HFF-Myc (cell line): ENCODE data around the gene DLK1.

Experiments used
- DNase-seq: peaks from one replicate; pipeline ENCODE4 v3.0.0-alpha.2; 2011; ENCODE audit warnings: low read depth; ENCODE audit errors: extremely low read depth
- H3K4me3 ChIP-seq: replicated peaks from 2 replicates; pipeline ENCODE4 v1.5.1; 2011; ENCODE audit warnings: low read depth, mild to moderate bottlenecking, control low read depth, low read length
- TF ChIP-seq, protein P1 (sequence below): IDR thresholded peaks from 2 replicates; pipeline ENCODE4 v1.5.1; 2012; ENCODE audit warnings: mild to moderate bottlenecking, low read depth, low read length, control low read depth; ENCODE audit errors: missing control alignments

Gene DLK1

DNA sequence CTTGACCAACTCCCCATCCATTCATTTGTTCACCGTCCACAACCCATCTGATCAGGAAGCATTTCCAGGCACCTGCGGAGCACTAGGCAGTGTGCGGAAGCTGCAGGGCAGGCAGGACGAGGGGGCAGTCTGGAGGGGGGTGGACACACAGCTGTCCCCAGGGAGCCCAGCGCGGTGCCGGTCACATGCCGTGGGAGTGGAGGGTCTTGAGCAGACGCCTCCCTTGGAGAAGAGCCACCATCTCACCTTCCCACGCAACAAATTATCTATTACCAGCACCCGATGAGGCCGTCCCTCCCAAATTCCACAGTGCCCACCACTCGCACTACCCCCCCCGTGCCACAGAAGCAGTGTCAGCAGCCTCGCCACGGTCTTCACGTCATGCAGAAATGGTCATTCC lies 10.8 kb downstream of the DLK1 start:
- no peak for DNase-seq
- H3K4me3 ChIP-seq = no peak overlapping the region
- TF ChIP-seq, protein P1, sequence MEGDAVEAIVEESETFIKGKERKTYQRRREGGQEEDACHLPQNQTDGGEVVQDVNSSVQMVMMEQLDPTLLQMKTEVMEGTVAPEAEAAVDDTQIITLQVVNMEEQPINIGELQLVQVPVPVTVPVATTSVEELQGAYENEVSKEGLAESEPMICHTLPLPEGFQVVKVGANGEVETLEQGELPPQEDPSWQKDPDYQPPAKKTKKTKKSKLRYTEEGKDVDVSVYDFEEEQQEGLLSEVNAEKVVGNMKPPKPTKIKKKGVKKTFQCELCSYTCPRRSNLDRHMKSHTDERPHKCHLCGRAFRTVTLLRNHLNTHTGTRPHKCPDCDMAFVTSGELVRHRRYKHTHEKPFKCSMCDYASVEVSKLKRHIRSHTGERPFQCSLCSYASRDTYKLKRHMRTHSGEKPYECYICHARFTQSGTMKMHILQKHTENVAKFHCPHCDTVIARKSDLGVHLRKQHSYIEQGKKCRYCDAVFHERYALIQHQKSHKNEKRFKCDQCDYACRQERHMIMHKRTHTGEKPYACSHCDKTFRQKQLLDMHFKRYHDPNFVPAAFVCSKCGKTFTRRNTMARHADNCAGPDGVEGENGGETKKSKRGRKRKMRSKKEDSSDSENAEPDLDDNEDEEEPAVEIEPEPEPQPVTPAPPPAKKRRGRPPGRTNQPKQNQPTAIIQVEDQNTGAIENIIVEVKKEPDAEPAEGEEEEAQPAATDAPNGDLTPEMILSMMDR = no peak

DNA sequence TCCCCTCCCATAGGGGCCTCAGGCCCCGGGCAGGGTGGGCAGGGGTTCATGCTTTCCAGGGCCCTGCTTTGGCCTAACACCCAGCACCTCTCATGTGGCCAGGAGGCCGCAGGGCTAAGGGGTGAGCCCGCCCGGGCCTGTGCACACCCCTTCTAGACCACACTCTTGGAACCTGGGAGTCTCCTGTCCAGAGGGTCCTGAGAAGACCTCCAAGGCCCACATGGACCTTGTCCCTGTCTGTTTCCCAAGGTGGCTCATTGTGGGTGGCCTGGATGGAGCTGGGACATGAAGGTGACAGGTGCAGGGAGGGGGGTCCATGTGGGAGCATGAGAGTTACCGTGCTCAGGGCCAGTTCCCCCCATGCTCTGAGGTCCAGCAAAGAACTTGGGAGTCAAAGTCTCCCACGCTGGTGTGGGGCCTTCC lies 11.6 kb downstream of the DLK1 start:
- TF ChIP-seq, protein P1 = no peak
- no peak overlapping the region for H3K4me3 ChIP-seq
- no peak for DNase-seq

DNA sequence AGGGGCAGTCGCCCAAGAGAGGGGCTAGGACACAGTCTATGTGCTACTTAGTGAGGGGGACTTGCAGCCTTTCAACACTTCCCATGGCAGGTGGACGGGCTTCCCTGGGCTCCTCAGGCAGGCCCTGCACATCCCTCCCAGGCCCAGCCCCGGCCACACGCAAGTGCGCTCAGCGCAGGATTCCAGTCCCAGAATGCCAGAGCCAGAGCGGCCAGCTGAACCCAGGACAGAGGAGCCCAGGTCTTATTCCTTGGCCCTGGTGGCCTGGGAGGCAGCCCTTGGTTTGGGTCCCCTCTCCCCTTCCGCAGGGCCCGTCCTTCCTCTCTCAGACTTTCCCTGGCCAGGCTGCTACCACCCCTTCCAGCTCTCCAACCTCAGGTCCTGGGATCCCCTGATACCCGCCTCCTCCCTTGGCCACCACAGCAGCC lies 12.0 kb downstream of the DLK1 start:
- no peak overlapping the region for H3K4me3 ChIP-seq
- TF ChIP-seq, protein P1 = no peak
- no peak for DNase-seq

DNA sequence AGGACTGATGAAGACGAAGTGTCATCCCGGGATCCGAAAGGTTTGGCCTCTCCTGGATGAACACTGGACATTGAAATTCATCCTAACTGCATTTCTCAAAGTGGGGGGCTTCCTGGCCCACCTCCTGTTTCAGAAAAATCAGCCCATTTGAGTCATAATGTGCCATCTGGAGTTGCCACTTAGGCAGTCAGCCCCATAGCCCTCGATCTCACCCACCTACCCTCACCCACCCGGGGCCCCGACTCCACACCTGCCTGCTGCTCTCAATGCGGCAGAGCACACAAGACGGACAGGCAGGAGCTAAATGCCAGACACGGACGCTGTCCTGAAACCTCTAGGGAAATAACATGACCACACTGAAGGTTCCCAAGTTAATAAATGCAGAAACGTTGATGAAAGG lies 12.6 kb downstream of the DLK1 start:
- TF ChIP-seq, protein P1 = no peak
- DNase-seq = no peak

DNA sequence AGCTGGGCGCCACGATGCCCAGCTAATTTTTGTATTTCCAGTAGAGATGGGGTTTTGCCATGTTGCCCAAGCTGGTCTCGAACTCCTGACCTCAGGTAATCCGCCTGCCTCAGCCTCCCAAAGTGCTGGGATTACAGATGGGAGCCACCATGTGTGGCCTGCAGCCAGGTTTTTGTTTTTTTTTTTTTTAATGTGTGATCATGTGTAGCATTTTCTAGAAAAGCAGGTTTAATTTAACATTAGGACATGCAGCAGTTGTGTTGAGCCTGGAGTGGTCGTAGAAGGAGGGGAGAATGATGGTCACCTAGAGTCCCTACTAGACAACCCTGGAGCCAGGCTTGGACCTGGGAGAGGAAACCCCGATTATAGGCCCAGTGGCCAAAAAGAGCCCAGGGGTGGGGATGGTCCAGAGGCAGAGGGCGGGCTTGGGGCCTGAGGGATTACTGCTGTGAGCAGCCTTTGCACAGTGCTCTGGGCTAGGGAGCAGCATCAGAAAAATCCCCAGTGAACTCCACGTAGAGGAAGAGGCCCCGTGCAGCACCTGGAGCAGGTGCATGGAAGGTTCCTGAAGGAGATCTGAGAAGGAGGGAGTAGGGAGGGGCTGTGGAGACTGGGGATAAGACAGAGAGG lies 13.6 kb downstream of the DLK1 start:
- no peak overlapping the region for H3K4me3 ChIP-seq
- no peak for DNase-seq
- TF ChIP-seq, protein P1 = no peak

More for the DNA sequence above, 12.6 kb downstream of the DLK1 start:
- H3K4me3 ChIP-seq = no peak overlapping the region

DNA sequence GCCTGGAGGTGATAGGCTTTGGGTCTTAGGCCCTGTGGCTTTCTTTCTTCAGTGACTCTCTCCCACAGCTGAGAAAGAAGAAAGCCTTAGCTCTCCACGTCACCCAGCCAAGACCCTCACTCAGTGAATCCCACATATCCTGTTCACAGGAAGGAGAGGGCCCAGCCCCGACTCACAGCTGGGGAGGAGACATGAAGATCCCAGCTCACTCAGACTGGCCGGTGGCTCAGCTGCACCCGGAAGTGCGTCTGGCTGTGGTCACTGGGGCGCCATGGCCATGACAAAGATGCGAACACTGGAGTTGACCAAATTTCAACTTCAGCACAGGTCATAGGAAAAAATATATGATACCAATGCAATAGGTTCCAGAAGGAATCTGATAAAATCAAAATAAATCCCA lies 14.2 kb downstream of the DLK1 start:
- H3K4me3 ChIP-seq = no peak overlapping the region
- DNase-seq = no peak
- TF ChIP-seq, protein P1 = no peak

DNA sequence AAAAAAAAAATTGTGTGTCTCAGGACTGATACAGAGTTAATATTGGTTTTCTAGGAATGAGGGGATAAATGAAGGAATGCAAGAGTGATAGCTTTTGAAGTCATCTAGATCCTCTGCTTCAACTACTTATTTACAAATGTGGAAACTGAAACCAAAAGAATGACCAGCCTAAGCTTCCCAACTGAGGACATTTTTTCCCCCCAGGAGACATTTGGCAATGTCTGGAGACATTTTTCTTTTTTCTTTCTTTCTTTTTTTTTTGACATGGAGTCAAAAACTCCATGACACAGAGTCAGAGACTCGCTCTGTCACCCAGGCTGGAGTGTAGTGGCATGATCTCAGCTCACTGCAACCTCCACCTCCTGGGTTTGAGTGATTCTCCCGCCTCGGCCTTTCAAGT lies 15.3 kb downstream of the DLK1 start:
- H3K4me3 ChIP-seq = no peak overlapping the region
- TF ChIP-seq, protein P1 = no peak
- no peak for DNase-seq
